Smooth muscle cell (in vitro differentiated cells): ENCODE data around the gene PIEZO2. TPM values are rescaled to one million over a fixed set of nuclear protein-coding genes. Genes with fewer than 3 reads are reported as not detected.

ENCODE experiments used
- DNase-seq: peaks from one replicate; lab custom pipeline; 2025; ENCODE audit not compliant: unreplicated experiment; lab: John Stamatoyannopoulos, UW
- H2AFZ ChIP-seq: fragments of 200-600 bp; sonication (generic); 2 replicates; pipeline ENCODE4 v1.6.0; 2016; ENCODE audit warnings: antibody characterized with exemption, low read depth, mild to moderate bottlenecking
- H3F3A ChIP-seq: fragments of 200-600 bp; sonication (generic); 2 replicates; pipeline ENCODE4 v1.6.0; 2017; ENCODE audit warnings: antibody characterized with exemption, low read depth
- H3K27ac ChIP-seq: fragments of 200-600 bp; sonication (generic); 2 replicates; pipeline ENCODE4 v1.5.1; 2016; ENCODE audit warnings: low read depth, mild to moderate bottlenecking
- H3K27me3 ChIP-seq: fragments of 200-600 bp; sonication (generic); 2 replicates; pipeline ENCODE4 v1.6.1; 2016; ENCODE audit warnings: low read depth, mild to moderate bottlenecking
- H3K36me3 ChIP-seq: fragments of 200-600 bp; sonication (generic); 2 replicates; pipeline ENCODE4 v1.5.1; 2016; ENCODE audit warnings: low read depth
- H3K4me1 ChIP-seq: fragments of 200-600 bp; sonication (generic); 2 replicates; pipeline ENCODE4 v1.5.1; 2016; ENCODE audit warnings: low read depth
- H3K4me2 ChIP-seq: fragments of 200-600 bp; sonication (generic); 2 replicates; pipeline ENCODE4 v1.6.0; 2016; ENCODE audit warnings: mild to moderate bottlenecking
- H3K4me3 ChIP-seq: fragments of 200-600 bp; sonication (generic); 2 replicates; pipeline ENCODE4 v1.5.1; 2016; ENCODE audit warnings: mild to moderate bottlenecking
- H3K79me2 ChIP-seq: fragments of 200-600 bp; sonication (generic); 2 replicates; pipeline ENCODE4 v1.6.0; 2016; ENCODE audit warnings: low read depth, mild to moderate bottlenecking
- H3K9ac ChIP-seq: fragments of 200-600 bp; sonication (generic); 2 replicates; pipeline ENCODE4 v1.6.0; 2016; ENCODE audit warnings: low read depth
- H3K9me3 ChIP-seq: fragments of 200-600 bp; sonication (generic); replicated peaks from 2 replicates; pipeline ENCODE4 v1.5.1; 2016; ENCODE audit warnings: low read depth
- H4K20me1 ChIP-seq: fragments of 200-600 bp; sonication (generic); 2 replicates; pipeline ENCODE4 v1.6.0; 2016; ENCODE audit warnings: low read depth
- CTCF ChIP-seq: fragments of 200-600 bp; sonication (generic); IDR thresholded peaks from 2 replicates; pipeline ENCODE4 v1.5.1; 2017; ENCODE audit warnings: borderline replicate concordance, mild to moderate bottlenecking, antibody characterized with exemption; ENCODE audit not compliant: insufficient read depth, poor library complexity, severe bottlenecking
- WGBS: methylation state at CpG from one replicate; pipeline ENCODE4 v1.1.7; 2016; ENCODE audit warnings: low lambda C conversion rate; 5-methylcytosine and 5-hydroxymethylcytosine counted together
- polyA plus RNA-seq: library from polyadenylated mRNA; unstranded; fragments of >200 nt; fragmentation: Nextera tagmentation; extraction: Ambion mirVana; gene quantifications from 2 replicates; pipeline ENCODE4 v1.2.1, GENCODE V29; 2016
- total RNA-seq: library from RNA; depleted of rRNA; stranded (reverse); fragments of >200 nt; gene quantifications from 2 replicates; pipeline ENCODE4 v1.2.3, GENCODE V29; 2014

PIEZO2 gene
- total and polyA plus RNA-seq, 2 experiments from 2014 or later: 1.3 to 4.7 TPM

- no peaks in the 10 kb centered on the region for H3K4me1 ChIP-seq
- no peak overlapping the region for H3K27ac ChIP-seq
- no peaks in the 10 kb centered on the region for H3K36me3 ChIP-seq
- H3K4me3 ChIP-seq: no peak overlapping the region
- no peaks in the 10 kb centered on the region for H3K79me2 ChIP-seq
- DNase-seq: no peak
- TF ChIP-seq CTCF: no peak
- no peak overlapping the region for H2AFZ ChIP-seq
- no peak overlapping the region for H3K4me2 ChIP-seq
- H3K27me3 ChIP-seq: peaks cover 4% of the 10 kb centered on the region
- no peak overlapping the region for H3K9ac ChIP-seq
- 97% methylated on average over 2 of the region's 2 CpGs for WGBS
- no peaks in the 10 kb centered on the region for H3F3A ChIP-seq
- no peaks in the 10 kb centered on the region for H3K9me3 ChIP-seq
- H4K20me1 ChIP-seq: no peaks in the 10 kb centered on the region
Observed at GRCh38 chr18:11081009-11081532, 68.3 kb downstream of the PIEZO2 start.

GRCh38 chr18:11078491-11078890 is 70.9 kb downstream of the PIEZO2 start:
- Histone ChIP-seq H3K4me3 (no peak overlapping the region), H2AFZ (no peak overlapping the region), H3K9ac (no peak overlapping the region), H3F3A (no peaks in the 10 kb centered on the region), H3K4me1 (no peaks in the 10 kb centered on the region), H3K9me3 (no peaks in the 10 kb centered on the region), H3K27ac (no peak overlapping the region), H3K27me3 (peaks cover 4% of the 10 kb centered on the region), H3K36me3 (no peaks in the 10 kb centered on the region), H3K4me2 (no peak overlapping the region), H3K79me2 (no peaks in the 10 kb centered on the region), H4K20me1 (no peaks in the 10 kb centered on the region)
- WGBS: 84% methylated on average over 4 of the region's 4 CpGs
- no peak for TF ChIP-seq CTCF
- DNase-seq: no peak

- no peak for TF ChIP-seq CTCF
- no peaks in the 10 kb centered on the region for H3F3A ChIP-seq
- no peaks in the 10 kb centered on the region for H4K20me1 ChIP-seq
- no peak overlapping the region for H3K4me2 ChIP-seq
- no peak overlapping the region for H3K9ac ChIP-seq
- no peak for DNase-seq
- no peaks in the 10 kb centered on the region for H3K79me2 ChIP-seq
- H2AFZ ChIP-seq: no peak overlapping the region
- 90% methylated on average over 5 of the region's 5 CpGs for WGBS
- no peaks in the 10 kb centered on the region for H3K4me1 ChIP-seq
- H3K36me3 ChIP-seq: no peaks in the 10 kb centered on the region
- no peaks in the 10 kb centered on the region for H3K9me3 ChIP-seq
- no peak overlapping the region for H3K27ac ChIP-seq
- no peaks in the 10 kb centered on the region for H3K27me3 ChIP-seq
- H3K4me3 ChIP-seq: no peak overlapping the region
Observed at GRCh38 chr18:11077548-11078187, 71.7 kb downstream of the PIEZO2 start.

GRCh38 chr18:11074889-11075288 is 74.5 kb downstream of the PIEZO2 start:
- Histone ChIP-seq H2AFZ (no peak overlapping the region), H3K79me2 (no peaks in the 10 kb centered on the region), H3K9ac (no peak overlapping the region), H3K4me1 (no peaks in the 10 kb centered on the region), H3K4me3 (no peak overlapping the region), H3K9me3 (no peaks in the 10 kb centered on the region), H3K27me3 (no peaks in the 10 kb centered on the region), H3K4me2 (no peak overlapping the region), H3F3A (no peaks in the 10 kb centered on the region), H3K27ac (no peak overlapping the region), H3K36me3 (no peaks in the 10 kb centered on the region), H4K20me1 (no peaks in the 10 kb centered on the region)
- no peak for TF ChIP-seq CTCF
- 65% methylated on average over 5 of the region's 5 CpGs for WGBS
- DNase-seq: no peak
